ENCODE data around the gene NRCAM. TPM values are rescaled to one million over a fixed set of nuclear protein-coding genes. Genes with fewer than 3 reads are reported as not detected.

Gene NRCAM
- total RNA-seq, 1 donor from 2014 or later, result 33.2 TPM

- Mint-ChIP-seq H3K4me1 (peaks cover 80% of the 10 kb centered on the region), H3K36me3 (ENCODE audit: low read depth) (no peaks in the 10 kb centered on the region), H3K4me3 (no peak overlapping the region), H3K9me3 (no peaks in the 10 kb centered on the region), H3K27me3 (ENCODE audit: low read depth) (no peaks in the 10 kb centered on the region), H3K27ac (ENCODE audit: unreplicated experiment) (peak overlapping the region; percentile 36)
- no peak for TF ChIP-seq CTCF (conservative IDR thresholded peaks at IDR 0.05)
- no peak for DNase-seq (ENCODE audit: low read depth, low spot score)
Measured at GRCh38 chr7:108327353-108327752, 128.9 kb downstream of the NRCAM start.

- H3K27me3 Mint-ChIP-seq (ENCODE audit: low read depth), result no peaks in the 10 kb centered on the region
- H3K4me1 Mint-ChIP-seq, result peaks cover 80% of the 10 kb centered on the region
- no peak overlapping the region for H3K27ac Mint-ChIP-seq (ENCODE audit: unreplicated experiment)
- H3K36me3 Mint-ChIP-seq (ENCODE audit: low read depth), result no peaks in the 10 kb centered on the region
- DNase-seq (ENCODE audit: low read depth, low spot score), result no peak
- no peaks in the 10 kb centered on the region for H3K9me3 Mint-ChIP-seq
- no peak for TF ChIP-seq CTCF (conservative IDR thresholded peaks at IDR 0.05)
- peak overlapping the region; percentile 28 for H3K4me3 Mint-ChIP-seq
Measured at GRCh38 chr7:108326938-108327337, 129.3 kb downstream of the NRCAM start.

GRCh38 chr7:108324053-108325038, 131.9 kb downstream of the NRCAM start:
- DNase-seq (ENCODE audit: low read depth, low spot score), result no peak
- Mint-ChIP-seq H3K4me3 (peak overlapping the region; percentile 7), H3K27me3 (ENCODE audit: low read depth) (no peaks in the 10 kb centered on the region), H3K4me1 (peaks cover 73% of the 10 kb centered on the region), H3K9me3 (no peaks in the 10 kb centered on the region), H3K27ac (ENCODE audit: unreplicated experiment) (peak overlapping the region; percentile 96), H3K36me3 (ENCODE audit: low read depth) (no peaks in the 10 kb centered on the region)
- no peak for TF ChIP-seq CTCF (conservative IDR thresholded peaks at IDR 0.05)

- Mint-ChIP-seq H3K27ac (ENCODE audit: unreplicated experiment) (no peak overlapping the region), H3K4me1 (peaks cover 69% of the 10 kb centered on the region), H3K36me3 (ENCODE audit: low read depth) (no peaks in the 10 kb centered on the region)
Measured at GRCh38 chr7:108322925-108323832, 133.1 kb downstream of the NRCAM start.

More at GRCh38 chr7:108322925-108323832, 133.1 kb downstream of the NRCAM start:
- Mint-ChIP-seq H3K9me3 (no peaks in the 10 kb centered on the region), H3K27me3 (ENCODE audit: low read depth) (no peaks in the 10 kb centered on the region), H3K4me3 (peak overlapping the region; percentile 7)
- DNase-seq (ENCODE audit: low read depth, low spot score), result no peak
- TF ChIP-seq CTCF (conservative IDR thresholded peaks at IDR 0.05), result no peak
